HG03045 (cell line): Measurements from ENCODE around the gene PROX1.
A peak's percentile ranks its signal among the peaks of the same experiment; 100 is the strongest.

ENCODE experiments used
- ATAC-seq: cut with Tn5 transposase; IDR thresholded peaks from one replicate; pipeline ENCODE4 v1.9.1; 2021; ENCODE audit warnings: mild to moderate bottlenecking, moderate library complexity; ENCODE audit not compliant: unreplicated experiment

Gene PROX1

DNA sequence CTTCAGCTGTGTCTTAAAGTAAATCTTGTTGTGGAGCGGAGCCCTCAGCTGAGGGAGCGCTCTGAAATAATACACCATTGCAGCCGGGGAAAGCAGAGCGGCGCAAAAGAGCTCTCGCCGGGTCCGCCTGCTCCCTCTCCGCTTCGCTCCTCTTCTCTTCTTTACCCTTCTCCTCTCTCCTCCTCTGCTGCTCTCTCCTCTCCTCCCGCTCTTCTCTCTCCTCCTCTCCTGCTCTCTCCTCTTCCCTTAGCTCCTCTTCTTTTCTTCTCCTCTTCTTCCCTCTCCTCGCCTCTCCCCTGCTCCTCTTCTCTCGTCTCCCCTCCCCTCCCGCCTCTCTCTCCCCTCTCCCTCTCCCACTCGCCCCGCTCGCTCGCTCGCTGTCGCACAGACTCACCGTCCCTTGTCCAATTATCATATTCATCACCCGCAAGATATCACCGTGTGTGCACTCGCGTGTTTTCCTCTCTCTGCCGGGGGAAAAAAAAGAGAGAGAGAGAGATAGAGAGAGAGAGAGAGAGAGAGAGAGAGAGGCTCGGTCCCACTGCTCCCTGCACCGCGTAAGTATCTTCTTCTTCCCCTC is at the start of gene PROX1:
Gene PROX1, plus strand, starts transcription at position 47 of the 580 bp plus-strand sequence. CDS start 8,563 bp downstream, outside the sequence.
- peak; percentile 16 for ATAC-seq

- no peak for ATAC-seq
These were observed 49.0 kb upstream of the PROX1 start for GRCh38 chr1:213938776-213939175.

- ATAC-seq, result no peak
These were observed 47.9 kb upstream of the PROX1 start for GRCh38 chr1:213939888-213940287.

DNA sequence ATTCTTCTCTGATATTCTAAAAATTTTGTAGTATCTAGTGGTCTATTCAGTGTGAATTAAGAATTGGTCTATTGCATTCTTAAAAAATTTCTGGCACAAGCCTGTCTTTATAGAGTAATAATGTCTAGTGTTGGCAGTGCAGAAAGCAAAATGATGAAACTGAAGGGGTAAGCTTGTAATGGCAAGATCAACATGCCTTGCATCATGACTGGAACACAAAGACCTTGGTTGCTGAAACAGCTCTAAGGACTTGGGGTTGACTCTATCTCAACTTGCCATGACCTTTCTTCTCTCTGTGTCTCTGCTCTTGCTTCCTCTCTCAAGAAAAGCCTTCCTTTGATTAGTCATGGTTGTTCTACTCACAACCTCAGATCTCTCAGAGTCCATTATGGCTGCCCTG is 46.8 kb upstream of the PROX1 start:
- no peak for ATAC-seq

GRCh38 chr1:213942061-213942460 is 45.7 kb upstream of the PROX1 start:
- ATAC-seq, result no peak

GRCh38 chr1:213947200-213947801 is 40.5 kb upstream of the PROX1 start:
- no peak for ATAC-seq

DNA sequence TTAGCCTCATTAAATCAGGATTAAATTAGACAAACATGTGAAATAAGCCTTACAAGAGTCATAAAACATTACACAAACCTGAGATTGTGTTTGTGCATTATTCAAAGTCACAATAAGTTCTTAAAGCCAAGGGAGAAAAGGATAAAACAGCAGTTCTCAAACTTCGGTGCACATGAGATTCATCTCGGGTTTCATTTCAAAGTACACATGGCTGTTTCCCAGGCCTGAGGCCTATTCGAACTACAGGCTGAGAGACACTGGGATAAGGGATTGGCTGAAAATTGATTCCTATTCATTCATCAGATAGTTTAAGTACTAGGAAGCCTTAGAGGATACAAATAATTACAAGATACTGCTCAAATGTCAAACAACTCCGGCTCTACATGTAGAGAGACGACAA is 35.9 kb upstream of the PROX1 start:
- ATAC-seq, result no peak

- ATAC-seq, result no peak
These were observed 34.0 kb upstream of the PROX1 start for GRCh38 chr1:213953806-213954205.

DNA sequence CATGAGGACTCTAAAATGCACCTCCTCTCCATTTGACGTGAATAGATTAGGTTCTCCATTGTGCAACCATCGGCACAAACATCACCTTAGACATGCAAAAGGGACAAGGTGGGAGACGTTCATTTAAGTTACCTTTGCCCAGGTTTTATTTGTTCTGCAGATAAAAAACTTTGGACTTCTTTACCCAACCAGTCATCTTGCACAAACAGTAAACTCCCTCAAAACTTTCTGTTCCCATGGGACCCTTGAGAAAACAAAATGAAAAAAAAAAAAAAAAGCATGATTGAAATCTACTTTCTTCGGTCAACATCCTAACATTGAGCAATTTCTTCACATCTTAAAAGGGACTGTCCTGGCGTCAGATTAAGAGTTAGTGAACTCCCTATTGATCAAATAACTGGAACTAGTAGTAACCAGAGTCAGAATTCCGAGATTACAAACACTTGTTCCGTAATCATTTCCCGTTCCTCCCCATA is 31.4 kb upstream of the PROX1 start:
- ATAC-seq, result no peak

DNA sequence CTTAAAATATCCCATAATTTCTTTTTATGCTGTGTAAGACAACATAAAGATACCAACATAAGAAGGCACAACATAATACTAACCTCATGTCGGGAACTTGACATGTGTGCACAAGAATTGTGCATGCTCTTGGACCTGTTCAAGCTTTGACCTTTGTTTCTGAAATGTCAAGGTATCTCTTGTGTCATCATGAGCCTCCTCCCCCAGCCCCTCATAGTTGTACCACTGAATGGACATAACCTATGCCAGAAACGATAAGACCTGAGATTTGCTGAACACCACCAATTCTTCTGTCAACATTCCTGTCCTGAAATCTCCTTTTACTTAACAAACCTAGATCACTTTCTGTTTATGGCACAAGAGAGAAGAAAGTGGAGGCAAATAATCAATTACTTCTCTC is 29.4 kb upstream of the PROX1 start:
- ATAC-seq, result no peak

DNA sequence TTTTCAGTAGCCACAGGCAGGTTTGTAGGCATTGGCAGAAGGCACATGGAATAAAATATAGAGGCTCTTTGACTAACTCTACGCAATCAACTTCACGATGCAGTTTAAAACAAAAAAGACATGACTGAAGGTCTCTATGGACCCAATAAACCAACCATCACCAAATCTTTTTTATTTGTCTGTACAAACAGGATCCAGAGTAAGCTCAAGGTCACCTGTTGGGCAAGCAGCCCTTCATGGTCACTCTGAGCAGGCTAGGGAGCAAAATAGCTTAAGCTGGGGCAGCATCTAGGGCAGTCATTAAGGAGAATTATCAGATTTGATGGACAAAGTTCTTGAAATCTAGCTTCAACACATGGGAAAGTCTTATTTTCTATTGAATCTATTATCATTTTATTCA is 26.8 kb upstream of the PROX1 start:
- no peak for ATAC-seq

DNA sequence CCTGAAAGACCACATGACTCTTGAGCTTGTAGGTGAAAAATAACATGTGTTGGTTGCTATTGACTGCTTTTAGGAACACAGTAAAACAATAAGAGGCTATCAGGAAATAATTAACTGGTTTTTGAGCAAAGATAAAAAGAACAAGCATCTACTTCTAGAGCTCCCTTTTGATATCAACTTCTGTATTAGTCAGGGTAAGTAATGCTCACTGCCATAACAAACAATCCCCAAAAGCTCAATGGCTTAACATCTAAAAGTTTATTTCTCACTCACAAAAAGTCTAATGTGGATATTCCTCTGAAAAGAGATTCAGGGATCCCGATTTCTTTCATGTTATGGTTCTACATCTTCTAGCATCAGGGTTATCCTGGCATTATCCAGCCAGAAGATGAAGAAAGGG is 25.3 kb upstream of the PROX1 start:
- ATAC-seq, result no peak

GRCh38 chr1:213966122-213966521 is 21.7 kb upstream of the PROX1 start:
- ATAC-seq, result no peak

DNA sequence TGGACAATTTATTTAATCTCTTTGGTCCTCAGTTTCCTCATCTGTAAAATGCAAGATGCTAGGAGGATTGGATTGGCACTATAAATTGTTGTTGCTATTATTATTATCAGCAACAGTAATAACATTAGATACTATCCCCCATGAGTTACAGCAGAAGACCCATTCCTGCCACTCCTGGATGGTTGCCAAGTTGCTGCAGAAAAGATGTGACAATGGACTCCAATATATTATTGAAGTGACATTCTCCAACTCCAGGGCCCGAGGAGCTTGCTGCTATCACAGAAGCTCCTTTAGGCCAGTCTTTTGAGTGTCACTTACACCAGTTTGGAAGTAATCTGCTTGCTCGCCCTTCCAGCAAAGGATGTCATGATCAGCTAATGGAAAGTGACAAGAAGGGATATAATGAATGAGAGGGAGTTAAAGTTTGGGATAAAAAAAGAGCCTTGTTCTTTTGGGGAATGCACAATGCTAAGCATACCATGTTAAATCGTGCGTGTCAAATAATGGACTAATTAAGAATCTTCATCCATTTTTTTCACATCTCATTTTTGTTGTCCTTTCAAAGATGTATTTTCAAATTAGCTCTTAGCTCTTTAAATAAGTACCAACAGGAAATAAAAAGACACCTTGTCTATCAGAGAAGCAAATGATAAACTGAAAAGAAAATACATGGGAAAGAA is 19.5 kb upstream of the PROX1 start:
- ATAC-seq, result no peak

- no peak for ATAC-seq
These were observed 17.7 kb upstream of the PROX1 start for GRCh38 chr1:213969958-213970555.

GRCh38 chr1:213972141-213972540 is 15.6 kb upstream of the PROX1 start:
- no peak for ATAC-seq

GRCh38 chr1:213973129-213973528 is 14.6 kb upstream of the PROX1 start:
- ATAC-seq, result no peak

GRCh38 chr1:213976665-213977485 is 10.9 kb upstream of the PROX1 start:
- no peak for ATAC-seq

- no peak for ATAC-seq
These were observed 10.3 kb upstream of the PROX1 start for GRCh38 chr1:213977486-213977842.

DNA sequence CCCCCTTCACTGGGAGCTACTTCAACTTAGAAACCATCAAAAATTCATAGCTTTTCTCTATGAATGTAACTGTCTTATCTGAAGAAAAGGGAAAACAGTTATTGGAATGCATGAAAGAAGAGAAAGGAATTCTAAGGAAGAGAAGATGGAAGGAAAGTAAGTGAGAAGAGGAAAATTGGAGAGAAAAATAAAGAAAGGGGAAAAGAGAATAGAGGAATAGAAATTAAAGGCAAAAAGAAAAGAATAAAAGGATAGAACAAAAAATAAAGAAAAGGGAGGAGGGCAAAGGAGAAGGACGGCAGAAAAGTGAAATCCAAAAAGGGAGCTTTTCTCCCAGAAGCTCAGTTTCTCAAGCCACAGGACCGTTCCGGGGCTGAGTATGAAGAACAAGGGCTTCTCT is 9.9 kb upstream of the PROX1 start:
- ATAC-seq, result no peak
